ENCODE data around the gene ADGRB3.

DNA sequence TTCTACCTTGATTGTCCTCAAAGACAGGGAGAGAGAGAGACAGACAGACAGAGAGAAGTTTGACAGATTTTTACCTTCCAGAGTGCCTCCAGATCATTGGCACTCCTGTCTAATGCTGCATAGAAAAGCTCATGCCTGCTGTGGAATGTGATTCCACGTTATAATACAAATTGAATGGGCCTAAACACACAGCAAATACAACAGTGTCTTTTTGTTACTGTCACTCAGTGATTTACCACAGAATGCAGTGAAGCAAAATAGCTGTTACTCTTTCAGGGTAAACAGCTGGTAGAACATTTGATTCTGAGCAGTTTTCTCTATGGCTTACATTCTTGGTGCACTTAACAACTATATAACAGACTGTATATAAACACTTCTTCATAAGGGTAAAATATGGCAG lies 603.0 kb downstream of the ADGRB3 start:
- no peak for TF ChIP-seq POLR2A (IDR thresholded peaks at IDR 0.05)
- no peak for TF ChIP-seq EP300 (IDR thresholded peaks at IDR 0.05)
- TF ChIP-seq, protein P1, sequence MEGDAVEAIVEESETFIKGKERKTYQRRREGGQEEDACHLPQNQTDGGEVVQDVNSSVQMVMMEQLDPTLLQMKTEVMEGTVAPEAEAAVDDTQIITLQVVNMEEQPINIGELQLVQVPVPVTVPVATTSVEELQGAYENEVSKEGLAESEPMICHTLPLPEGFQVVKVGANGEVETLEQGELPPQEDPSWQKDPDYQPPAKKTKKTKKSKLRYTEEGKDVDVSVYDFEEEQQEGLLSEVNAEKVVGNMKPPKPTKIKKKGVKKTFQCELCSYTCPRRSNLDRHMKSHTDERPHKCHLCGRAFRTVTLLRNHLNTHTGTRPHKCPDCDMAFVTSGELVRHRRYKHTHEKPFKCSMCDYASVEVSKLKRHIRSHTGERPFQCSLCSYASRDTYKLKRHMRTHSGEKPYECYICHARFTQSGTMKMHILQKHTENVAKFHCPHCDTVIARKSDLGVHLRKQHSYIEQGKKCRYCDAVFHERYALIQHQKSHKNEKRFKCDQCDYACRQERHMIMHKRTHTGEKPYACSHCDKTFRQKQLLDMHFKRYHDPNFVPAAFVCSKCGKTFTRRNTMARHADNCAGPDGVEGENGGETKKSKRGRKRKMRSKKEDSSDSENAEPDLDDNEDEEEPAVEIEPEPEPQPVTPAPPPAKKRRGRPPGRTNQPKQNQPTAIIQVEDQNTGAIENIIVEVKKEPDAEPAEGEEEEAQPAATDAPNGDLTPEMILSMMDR (IDR thresholded peaks at IDR 0.05) = no peak
- TF ChIP-seq POLR2AphosphoS5 (IDR thresholded peaks at IDR 0.05) = no peak
